B cell (primary cell): ENCODE measurements around the gene PRR4.

ENCODE experiments used
- EZH2 ChIP-seq: IDR thresholded peaks from 2 replicates; pipeline ENCODE4 v1.6.1; 2012; ENCODE audit warnings: borderline replicate concordance, low read depth, mild to moderate bottlenecking, moderate library complexity, low read length; ENCODE audit not compliant: insufficient read depth, poor library complexity, severe bottlenecking
- TF ChIP-seq, protein P1 (sequence below): fragments of 200-600 bp; IDR thresholded peaks from one replicate; pipeline ENCODE4 v1.8.0; 2022; ENCODE audit warnings: antibody characterized with exemption, mild to moderate bottlenecking

DNA sequence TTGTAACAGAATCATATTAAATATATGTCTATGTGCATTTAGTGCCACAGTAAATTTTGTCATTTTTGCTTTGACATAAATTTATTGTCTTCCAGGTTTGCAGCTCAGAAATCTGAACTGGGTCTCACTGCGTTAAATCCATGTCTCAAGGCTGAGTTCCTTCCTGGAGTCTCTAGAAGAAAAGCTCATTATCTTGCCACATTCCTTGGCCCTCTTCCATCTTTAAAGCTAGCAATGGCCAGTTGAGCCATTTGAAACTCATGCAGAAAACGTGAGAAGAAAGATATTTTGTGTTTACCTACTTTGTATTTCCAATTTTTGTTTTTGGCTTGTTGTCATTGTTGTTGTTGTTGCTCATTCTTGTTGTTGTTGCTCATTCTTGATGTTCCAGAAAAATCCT lies 24.1 kb upstream of the PRR4 start:
- TF ChIP-seq, protein P1, sequence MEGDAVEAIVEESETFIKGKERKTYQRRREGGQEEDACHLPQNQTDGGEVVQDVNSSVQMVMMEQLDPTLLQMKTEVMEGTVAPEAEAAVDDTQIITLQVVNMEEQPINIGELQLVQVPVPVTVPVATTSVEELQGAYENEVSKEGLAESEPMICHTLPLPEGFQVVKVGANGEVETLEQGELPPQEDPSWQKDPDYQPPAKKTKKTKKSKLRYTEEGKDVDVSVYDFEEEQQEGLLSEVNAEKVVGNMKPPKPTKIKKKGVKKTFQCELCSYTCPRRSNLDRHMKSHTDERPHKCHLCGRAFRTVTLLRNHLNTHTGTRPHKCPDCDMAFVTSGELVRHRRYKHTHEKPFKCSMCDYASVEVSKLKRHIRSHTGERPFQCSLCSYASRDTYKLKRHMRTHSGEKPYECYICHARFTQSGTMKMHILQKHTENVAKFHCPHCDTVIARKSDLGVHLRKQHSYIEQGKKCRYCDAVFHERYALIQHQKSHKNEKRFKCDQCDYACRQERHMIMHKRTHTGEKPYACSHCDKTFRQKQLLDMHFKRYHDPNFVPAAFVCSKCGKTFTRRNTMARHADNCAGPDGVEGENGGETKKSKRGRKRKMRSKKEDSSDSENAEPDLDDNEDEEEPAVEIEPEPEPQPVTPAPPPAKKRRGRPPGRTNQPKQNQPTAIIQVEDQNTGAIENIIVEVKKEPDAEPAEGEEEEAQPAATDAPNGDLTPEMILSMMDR: no peak
- no peak for TF ChIP-seq EZH2
